ENCODE measurements around the gene FGD2.

DNA sequence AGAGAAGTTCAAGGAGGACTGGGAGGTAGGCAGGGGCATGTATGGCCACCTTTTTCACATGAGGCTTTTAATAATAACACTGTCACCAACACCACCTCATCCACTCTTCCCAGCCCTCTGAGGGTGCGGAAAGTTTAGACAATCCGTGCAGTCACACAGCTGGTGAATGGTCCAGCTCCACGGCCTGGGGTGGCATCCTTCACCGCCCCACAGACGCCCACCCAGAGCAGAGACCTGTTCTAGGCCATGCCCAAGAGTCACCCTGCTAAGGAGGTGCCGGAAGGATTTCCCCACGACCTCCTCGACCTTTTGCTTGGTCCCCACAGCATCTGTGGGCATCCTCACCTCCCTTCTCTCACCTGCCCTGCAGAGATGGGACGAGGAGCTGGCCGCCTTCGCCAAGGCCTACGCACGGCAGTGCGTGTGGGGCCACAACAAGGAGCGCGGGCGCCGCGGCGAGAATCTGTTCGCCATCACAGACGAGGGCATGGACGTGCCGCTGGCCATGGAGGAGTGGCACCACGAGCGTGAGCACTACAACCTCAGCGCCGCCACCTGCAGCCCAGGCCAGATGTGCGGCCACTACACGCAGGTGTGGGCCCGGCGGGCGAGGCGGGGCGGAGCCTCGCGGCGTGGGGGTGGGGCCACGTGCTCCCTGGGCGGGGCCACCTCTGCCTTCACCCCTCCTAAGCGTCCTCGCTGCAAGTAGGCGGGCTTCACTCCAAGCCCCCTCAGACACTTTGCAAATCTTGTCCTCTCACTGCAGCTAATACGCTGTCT lies 46.5 kb upstream of the FGD2 start:
- TF ChIP-seq, protein P1, sequence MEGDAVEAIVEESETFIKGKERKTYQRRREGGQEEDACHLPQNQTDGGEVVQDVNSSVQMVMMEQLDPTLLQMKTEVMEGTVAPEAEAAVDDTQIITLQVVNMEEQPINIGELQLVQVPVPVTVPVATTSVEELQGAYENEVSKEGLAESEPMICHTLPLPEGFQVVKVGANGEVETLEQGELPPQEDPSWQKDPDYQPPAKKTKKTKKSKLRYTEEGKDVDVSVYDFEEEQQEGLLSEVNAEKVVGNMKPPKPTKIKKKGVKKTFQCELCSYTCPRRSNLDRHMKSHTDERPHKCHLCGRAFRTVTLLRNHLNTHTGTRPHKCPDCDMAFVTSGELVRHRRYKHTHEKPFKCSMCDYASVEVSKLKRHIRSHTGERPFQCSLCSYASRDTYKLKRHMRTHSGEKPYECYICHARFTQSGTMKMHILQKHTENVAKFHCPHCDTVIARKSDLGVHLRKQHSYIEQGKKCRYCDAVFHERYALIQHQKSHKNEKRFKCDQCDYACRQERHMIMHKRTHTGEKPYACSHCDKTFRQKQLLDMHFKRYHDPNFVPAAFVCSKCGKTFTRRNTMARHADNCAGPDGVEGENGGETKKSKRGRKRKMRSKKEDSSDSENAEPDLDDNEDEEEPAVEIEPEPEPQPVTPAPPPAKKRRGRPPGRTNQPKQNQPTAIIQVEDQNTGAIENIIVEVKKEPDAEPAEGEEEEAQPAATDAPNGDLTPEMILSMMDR (IDR thresholded peaks at IDR 0.05; ENCODE audit: extremely low read depth in 1 of 2, insufficient read depth in 1 of 2, low read depth in 1 of 2, low read length in 2 of 2): no peak
- TF ChIP-seq POLR2AphosphoS5 (IDR thresholded peaks at IDR 0.05; ENCODE audit: insufficient read depth, low read depth, low read length): no peak

Data from endothelial cell of umbilical vein (primary cell).